MCF 10A (cell line): ENCODE measurements around the gene DCLRE1B. TPM values are rescaled to one million over a fixed set of nuclear protein-coding genes. Genes with fewer than 3 reads are reported as not detected.
"Not testable (repeated sequence)": the region's sequence is repeated elsewhere in the genome, so short reads cannot be mapped to it uniquely, and the experiment has no call there.

ENCODE experiments used
- BruUV-seq: library from RNA; stranded (reverse); fragments of 400-500 nt; replicated peaks from 2 replicates; lab custom pipeline; 2021; lab: Mats Ljungman, UMichigan
- CTCF ChIA-PET: fragments of 300-600 bp; sonication (Branson Sonifier 250); formaldehyde crosslinking; extraction: SDS; loops from one replicate; lab custom pipeline; 2021; ENCODE audit warnings: antibody characterized with exemption, inconsistent platforms; lab: Yijun Ruan, JAX
- POLR2A ChIA-PET: fragments of 300-600, 350-650 bp; sonication (Branson Sonifier 250); formaldehyde crosslinking; extraction: SDS; loops from one replicate; lab custom pipeline; 2020; ENCODE audit warnings: antibody characterized with exemption, inconsistent platforms; lab: Yijun Ruan, JAX
- DNase-seq: peaks from one replicate; pipeline ENCODE4 v3.0.0-alpha.2; 2018; ENCODE audit not compliant: unreplicated experiment
- H3K27ac Mint-ChIP-seq: one replicate; pipeline ENCODE4 v1.8.0; 2022; ENCODE audit warnings: mild to moderate bottlenecking, low read depth, mixed read lengths; ENCODE audit not compliant: unreplicated experiment
- H3K27me3 Mint-ChIP-seq: one replicate; pipeline ENCODE4 v1.8.0; 2022; ENCODE audit warnings: mixed read lengths; ENCODE audit not compliant: insufficient read depth, unreplicated experiment
- H3K36me3 Mint-ChIP-seq: one replicate; pipeline ENCODE4 v1.8.0; 2022; ENCODE audit warnings: mild to moderate bottlenecking, moderate library complexity, mixed read lengths; ENCODE audit not compliant: insufficient read depth, unreplicated experiment
- H3K4me1 Mint-ChIP-seq: one replicate; pipeline ENCODE4 v1.8.0; 2022; ENCODE audit warnings: mixed read lengths; ENCODE audit not compliant: insufficient read depth, unreplicated experiment
- H3K4me3 Mint-ChIP-seq: one replicate; pipeline ENCODE4 v1.8.0; 2022; ENCODE audit warnings: mild to moderate bottlenecking, moderate library complexity, mixed read lengths; ENCODE audit not compliant: unreplicated experiment
- H3K9me3 Mint-ChIP-seq: one replicate; pipeline ENCODE4 v1.8.0; 2022; ENCODE audit warnings: mixed read lengths; ENCODE audit not compliant: unreplicated experiment
- intact Hi-C: fragments of 100-400 bp; cut with micrococcal nuclease; formaldehyde crosslinking; loops from 2 replicates; pipeline ENCODE4 v1.14.1; 2022
- total RNA-seq: library from RNA; stranded (reverse); gene quantifications from 2 replicates; pipeline ENCODE4 v1.2.3, GENCODE V29; 2022
- TF ChIP-seq, protein P1 (sequence below): fragments of 200-600 bp; IDR thresholded peaks from one replicate; pipeline ENCODE4 v1.8.0; 2022; ENCODE audit warnings: antibody characterized with exemption, mild to moderate bottlenecking; ENCODE audit not compliant: unreplicated experiment

The DCLRE1B gene
- total RNA-seq, 1 experiment from 2014 or later, result 8.1 TPM

DNA sequence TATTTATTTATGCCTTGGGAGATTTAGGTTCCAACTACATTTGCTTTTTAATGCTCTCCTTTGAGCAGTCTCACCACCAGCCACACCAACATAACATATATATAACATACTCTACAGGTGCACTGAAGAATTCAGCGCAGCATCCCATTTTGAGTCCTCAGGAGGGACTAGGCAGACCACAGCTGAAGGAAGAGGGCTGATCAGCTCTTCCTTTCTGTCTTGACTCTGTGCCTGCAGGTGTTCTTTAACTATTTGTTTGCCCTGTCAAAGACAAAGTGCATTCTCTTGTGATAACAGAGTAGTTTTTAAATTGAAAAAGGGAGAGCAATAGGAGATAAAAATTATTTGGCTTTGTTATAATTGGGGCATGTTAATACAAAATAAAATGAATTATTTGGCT, 41.0 kb downstream of the DCLRE1B start:
- no peak for DNase-seq
- Mint-ChIP-seq H3K4me1 (peaks cover 5% of the 10 kb centered on the region), H3K27me3 (no peaks in the 10 kb centered on the region), H3K36me3 (peaks cover 18% of the 10 kb centered on the region), H3K27ac (no peak overlapping the region), H3K4me3 (no peak overlapping the region), H3K9me3 (no peaks in the 10 kb centered on the region)
- ChIA-PET CTCF (interaction anchor here (0.6 to 3.3 kb wide), 7 partner anchors 9 to 210 kb away, joined by 3 to 16 read pairs (median 4); partner anchors contain the start of gene OLFML3), POLR2A (interaction anchor here (0.7 to 1.3 kb wide), 3 partner anchors 11 to 133 kb away, joined by 3 to 5 read pairs (median 3); no protein-coding TSS in a partner anchor)
- no TSS peak for BruUV-seq
- TF ChIP-seq, protein P1, sequence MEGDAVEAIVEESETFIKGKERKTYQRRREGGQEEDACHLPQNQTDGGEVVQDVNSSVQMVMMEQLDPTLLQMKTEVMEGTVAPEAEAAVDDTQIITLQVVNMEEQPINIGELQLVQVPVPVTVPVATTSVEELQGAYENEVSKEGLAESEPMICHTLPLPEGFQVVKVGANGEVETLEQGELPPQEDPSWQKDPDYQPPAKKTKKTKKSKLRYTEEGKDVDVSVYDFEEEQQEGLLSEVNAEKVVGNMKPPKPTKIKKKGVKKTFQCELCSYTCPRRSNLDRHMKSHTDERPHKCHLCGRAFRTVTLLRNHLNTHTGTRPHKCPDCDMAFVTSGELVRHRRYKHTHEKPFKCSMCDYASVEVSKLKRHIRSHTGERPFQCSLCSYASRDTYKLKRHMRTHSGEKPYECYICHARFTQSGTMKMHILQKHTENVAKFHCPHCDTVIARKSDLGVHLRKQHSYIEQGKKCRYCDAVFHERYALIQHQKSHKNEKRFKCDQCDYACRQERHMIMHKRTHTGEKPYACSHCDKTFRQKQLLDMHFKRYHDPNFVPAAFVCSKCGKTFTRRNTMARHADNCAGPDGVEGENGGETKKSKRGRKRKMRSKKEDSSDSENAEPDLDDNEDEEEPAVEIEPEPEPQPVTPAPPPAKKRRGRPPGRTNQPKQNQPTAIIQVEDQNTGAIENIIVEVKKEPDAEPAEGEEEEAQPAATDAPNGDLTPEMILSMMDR, result no peak
- intact Hi-C loops, result no loop called here

DNA sequence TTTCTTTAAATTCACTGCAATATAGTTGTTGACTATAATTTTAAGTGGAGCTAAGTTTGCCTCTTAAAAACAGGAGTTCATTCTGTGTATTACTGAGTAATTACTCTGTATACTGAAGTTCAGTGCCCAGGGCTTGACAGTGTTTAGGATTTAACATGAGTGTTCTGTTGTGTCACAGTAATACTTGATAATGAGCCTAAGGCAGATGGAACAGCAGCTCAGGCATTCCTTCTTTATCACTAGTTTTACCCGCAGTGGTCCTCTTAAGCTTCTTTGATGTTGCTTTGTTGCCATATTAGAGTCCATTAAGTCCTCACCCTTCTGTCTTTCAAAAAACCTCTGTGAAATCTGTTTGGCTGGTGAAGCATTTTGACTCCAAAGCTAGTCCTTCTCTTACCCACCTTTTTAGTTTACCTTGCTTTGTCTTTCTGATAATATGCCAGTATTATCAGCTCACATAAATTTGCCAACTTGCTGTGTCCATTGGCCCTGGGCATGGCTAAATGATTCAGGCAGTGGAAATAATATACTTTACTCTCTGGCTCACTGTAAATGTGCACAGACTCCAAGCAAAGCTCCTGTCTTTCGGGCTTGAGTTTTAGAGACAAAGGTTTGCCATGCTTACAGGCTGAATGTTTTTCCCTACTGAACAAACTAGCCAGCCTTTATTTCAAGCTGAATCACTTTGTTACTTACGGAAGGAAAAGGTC, 41.7 kb downstream of the DCLRE1B start:
- no TSS peak for BruUV-seq
- ChIA-PET CTCF (interaction anchor here (0.6 to 3.3 kb wide), 9 partner anchors 10 to 336 kb away, joined by 3 to 16 read pairs (median 4); partner anchors contain the start of gene OLFML3), POLR2A (interaction anchor here (0.8 to 1.3 kb wide), 4 partner anchors 11 to 18 kb away, joined by 3 to 6 read pairs (median 4); partner anchors contain the start of gene HIPK1)
- no peak for DNase-seq
- Mint-ChIP-seq H3K4me3 (no peak overlapping the region), H3K27ac (no peak overlapping the region), H3K4me1 (peaks cover 5% of the 10 kb centered on the region), H3K9me3 (no peaks in the 10 kb centered on the region), H3K36me3 (peaks cover 11% of the 10 kb centered on the region), H3K27me3 (no peaks in the 10 kb centered on the region)
- TF ChIP-seq, protein P1, result no peak
- intact Hi-C loops, result no loop called here

DNA sequence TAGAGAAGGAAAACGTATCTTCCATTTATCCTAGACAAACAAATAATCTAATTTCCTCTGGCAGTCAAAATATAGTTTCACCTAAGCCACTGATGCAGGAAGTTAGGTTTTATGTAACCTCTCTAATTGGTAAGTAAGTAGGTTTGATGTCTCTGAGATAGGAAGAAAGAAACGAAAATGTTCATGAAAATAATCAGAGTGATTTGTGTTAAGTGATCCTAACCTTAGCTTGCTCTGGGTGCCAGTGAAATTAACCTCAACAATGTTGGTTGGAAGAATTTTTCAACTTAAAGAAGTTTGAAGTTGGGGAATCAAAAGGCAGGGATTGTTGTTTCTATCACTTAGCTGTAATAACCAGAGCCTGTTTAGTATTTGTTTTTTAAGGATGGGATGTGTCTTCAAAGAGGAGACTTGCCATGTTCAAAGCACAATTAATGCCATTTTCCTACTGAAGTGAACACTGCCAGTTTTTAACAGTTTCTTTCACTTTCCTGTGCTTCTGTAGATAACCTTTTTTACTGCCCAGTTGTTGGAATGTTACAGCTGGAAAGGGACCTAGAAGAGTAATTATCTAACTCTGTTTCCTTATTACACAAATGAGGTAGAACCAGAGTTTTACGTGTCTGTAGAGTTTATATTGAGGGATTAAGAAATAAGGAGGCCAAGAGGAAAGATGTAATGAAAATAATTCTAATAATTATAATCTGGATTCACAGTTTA, 42.4 kb downstream of the DCLRE1B start:
- Mint-ChIP-seq H3K27ac (no peak overlapping the region), H3K9me3 (no peaks in the 10 kb centered on the region), H3K36me3 (peaks cover 5% of the 10 kb centered on the region), H3K27me3 (no peaks in the 10 kb centered on the region), H3K4me3 (no peak overlapping the region), H3K4me1 (peaks cover 5% of the 10 kb centered on the region)
- ChIA-PET POLR2A (interaction anchor here (0.9 to 1.1 kb wide), 2 partner anchors 14 to 17 kb away, joined by 5 to 6 read pairs; no protein-coding TSS in a partner anchor), CTCF (interaction anchor here (0.6 to 3.3 kb wide), 7 partner anchors 11 to 335 kb away, joined by 3 to 16 read pairs (median 4); no protein-coding TSS in a partner anchor)
- DNase-seq, result no peak
- intact Hi-C loops, result no loop called here
- no TSS peak for BruUV-seq
- TF ChIP-seq, protein P1, result no peak

DNA sequence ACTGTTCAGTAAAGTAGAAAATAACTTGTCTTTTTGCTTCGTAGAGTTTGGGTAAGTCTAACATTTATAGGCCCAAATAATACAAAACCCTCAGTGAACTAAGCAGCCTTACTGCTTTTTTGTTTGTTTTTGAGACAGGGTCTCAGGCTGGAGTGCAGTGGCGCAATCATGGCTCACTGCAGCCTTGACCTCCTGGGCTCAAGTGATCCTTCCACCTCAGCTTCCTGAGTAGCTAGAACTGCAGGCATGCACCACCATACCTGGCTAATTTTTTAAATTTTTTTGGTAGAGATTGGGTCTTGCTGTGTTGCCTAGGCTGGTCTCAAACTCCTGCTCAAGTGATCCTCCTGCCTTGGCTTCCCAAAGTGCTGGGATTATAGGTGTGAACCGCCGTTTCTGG, 43.0 kb downstream of the DCLRE1B start:
- intact Hi-C loops, H3K36me3 Mint-ChIP-seq, H3K27ac Mint-ChIP-seq, H3K4me3 Mint-ChIP-seq, H3K27me3 Mint-ChIP-seq, H3K4me1 Mint-ChIP-seq, BruUV-seq, H3K9me3 Mint-ChIP-seq, DNase-seq: not testable (repeated sequence)
- ChIA-PET CTCF (interaction anchor here (0.6 to 1.8 kb wide), 5 partner anchors 10 to 895 kb away, joined by 3 to 11 read pairs (median 5); partner anchors contain the start of gene HIPK1), POLR2A (interaction anchor here (1.1 kb wide), 1 partner anchor 18 kb away, joined by 6 read pairs; no protein-coding TSS in a partner anchor)
